GM19452 (cell line): Measurements from ENCODE around the gene KIR2DL3.
"Not testable (repeated sequence)": the region's sequence is repeated elsewhere in the genome, so short reads cannot be mapped to it uniquely, and the experiment has no call there.

Experiments
- ATAC-seq: cut with Tn5 transposase; IDR thresholded peaks from one replicate; pipeline ENCODE4 v1.9.1; 2021; ENCODE audit not compliant: unreplicated experiment

Gene KIR2DL3

GRCh38 chr19:54739587-54740497 lies 1.5 kb downstream of the KIR2DL3 start:
- ATAC-seq, result no peak

GRCh38 chr19:54741950-54742349 lies 3.6 kb downstream of the KIR2DL3 start:
- not testable (repeated sequence) for ATAC-seq

- not testable (repeated sequence) for ATAC-seq
These were observed 5.8 kb downstream of the KIR2DL3 start for GRCh38 chr19:54744080-54744479.

GRCh38 chr19:54747614-54748322 lies 9.5 kb downstream of the KIR2DL3 start:
- ATAC-seq, result not testable (repeated sequence)

- not testable (repeated sequence) for ATAC-seq
These were observed 12.0 kb downstream of the KIR2DL3 start for GRCh38 chr19:54750276-54750675.

GRCh38 chr19:54756204-54757110 lies 18.1 kb downstream of the KIR2DL3 start:
- ATAC-seq, result not testable (repeated sequence)

- ATAC-seq, result not testable (repeated sequence)
These were observed 20.3 kb downstream of the KIR2DL3 start for GRCh38 chr19:54758577-54758976.

- ATAC-seq, result not testable (repeated sequence)
These were observed 25.9 kb downstream of the KIR2DL3 start for GRCh38 chr19:54764219-54764618.

GRCh38 chr19:54766464-54766863 lies 28.2 kb downstream of the KIR2DL3 start:
- not testable (repeated sequence) for ATAC-seq

GRCh38 chr19:54769646-54770045 lies 31.3 kb downstream of the KIR2DL3 start, which contains the start of gene KIR2DL1:
KIR2DL1 (plus strand) TSS chr19:54769793; CDS start chr19:54769851, 58 bp downstream.
- not testable (repeated sequence) for ATAC-seq

- not testable (repeated sequence) for ATAC-seq
These were observed 32.2 kb downstream of the KIR2DL3 start for GRCh38 chr19:54770511-54770910.

- not testable (repeated sequence) for ATAC-seq
These were observed 33.0 kb downstream of the KIR2DL3 start for GRCh38 chr19:54771018-54771960.

GRCh38 chr19:54772666-54773065 lies 34.4 kb downstream of the KIR2DL3 start:
- not testable (repeated sequence) for ATAC-seq

GRCh38 chr19:54775095-54775815 lies 36.9 kb downstream of the KIR2DL3 start:
- not testable (repeated sequence) for ATAC-seq

GRCh38 chr19:54775830-54776229 lies 37.5 kb downstream of the KIR2DL3 start:
- ATAC-seq, result not testable (repeated sequence)

GRCh38 chr19:54777851-54778250 lies 39.5 kb downstream of the KIR2DL3 start:
- not testable (repeated sequence) for ATAC-seq

- ATAC-seq, result not testable (repeated sequence)
These were observed 40.6 kb downstream of the KIR2DL3 start for GRCh38 chr19:54778896-54779295.

GRCh38 chr19:54782916-54783315 lies 44.6 kb downstream of the KIR2DL3 start:
- not testable (repeated sequence) for ATAC-seq
